Upper lobe of left lung (tissue), 4 donors: ENCODE data around the gene ITSN1.

Experiments used
- CTCF ChIP-seq, 6 experiments: fragments of 450-650 bp in 4 of 6; fragments of 200-600 bp in 2 of 6; sonication (generic) in 2 of 6; IDR thresholded peaks; one replicate each; pipeline ENCODE4 v1.5.1; 2016 to 2019; ENCODE audit warnings: antibody characterized with exemption in 6 of 6
- EP300 ChIP-seq, 4 donors: sonication (generic); formaldehyde crosslinking; IDR thresholded peaks; one replicate each; pipeline ENCODE4 v1.5.1; 2017; ENCODE audit warnings: antibody characterized with exemption in 4 of 4, control low read depth in 2 of 4
- POLR2A ChIP-seq, 4 donors: fragments of 450-650 bp; IDR thresholded peaks; one replicate each; pipeline ENCODE4 v1.5.1; 2016 to 2017; ENCODE audit warnings: antibody characterized with exemption in 4 of 4, mild to moderate bottlenecking in 2 of 4
- POLR2AphosphoS5 ChIP-seq, 2 donors: sonication (generic); formaldehyde crosslinking; IDR thresholded peaks; one replicate each; pipeline ENCODE4 v1.5.1; 2017; ENCODE audit warnings: antibody characterized with exemption in 2 of 2

- no peak for TF ChIP-seq CTCF (IDR thresholded peaks at IDR 0.05)
- TF ChIP-seq POLR2AphosphoS5 (IDR thresholded peaks at IDR 0.05) = no peak
- TF ChIP-seq EP300 (IDR thresholded peaks at IDR 0.05) = no peak
- TF ChIP-seq POLR2A (IDR thresholded peaks at IDR 0.05) = no peak
Observed at GRCh38 chr21:33886321-33886720, 244.0 kb downstream of the ITSN1 start.
